Lower leg skin (tissue), 4 donors: Measurements from ENCODE around the gene SMARCA5. TPM values are rescaled to one million over a fixed set of nuclear protein-coding genes. Genes with fewer than 3 reads are reported as not detected.
A peak's percentile ranks its signal among the peaks of the same experiment; 100 is the strongest.

Experiments used
- DNase-seq, 2 donors: peaks; one replicate each; pipeline ENCODE4 v3.0.0-alpha.2; 2019; ENCODE audit warnings: low spot score in 2 of 2
- H3K4me3 ChIP-seq: fragments of 200-600 bp; sonication (generic); 2 replicates; pipeline ENCODE4 v1.5.1; 2017; ENCODE audit warnings: mild to moderate bottlenecking, low read depth; ENCODE audit not compliant: poor library complexity, severe bottlenecking
- CTCF ChIP-seq, 3 donors: fragments of 450-650 bp; IDR thresholded peaks; one replicate each; pipeline ENCODE4 v1.5.1; 2016; ENCODE audit warnings: antibody characterized with exemption in 3 of 3, mild to moderate bottlenecking in 3 of 3, moderate library complexity in 2 of 3
- POLR2A ChIP-seq, 2 donors: fragments of 450-650 bp; IDR thresholded peaks; one replicate each; pipeline ENCODE4 v1.6.1; 2016 to 2017; ENCODE audit warnings: antibody characterized with exemption in 2 of 2, mild to moderate bottlenecking in 1 of 2, moderate library complexity in 1 of 2
- WGBS, 2 donors: methylation state at CpG; one replicate each; pipeline ENCODE4 v1.1.5; 2018; 5-methylcytosine and 5-hydroxymethylcytosine counted together
- intact Hi-C: fragments of 100-400 bp; cut with DNase I; formaldehyde crosslinking; loops from one replicate; pipeline ENCODE4 v1.15.0; 2023; ENCODE audit warnings: low total_unique reads
- total RNA-seq, 4 donors: library from RNA; depleted of rRNA; stranded (reverse); fragments of >200 nt; gene quantifications; one replicate each; pipeline ENCODE4 v1.1.0, GENCODE V29; 2016

Gene SMARCA5
- total RNA-seq, 4 donors from 2014 or later: 13.5 to 55.1 (median 18.7) TPM

- no peak overlapping the region for H3K4me3 ChIP-seq
- no peak for TF ChIP-seq POLR2A (IDR thresholded peaks at IDR 0.05)
- TF ChIP-seq CTCF (IDR thresholded peaks at IDR 0.05): no peak
- DNase-seq: no peak
- intact Hi-C loops: no loop called here
- 89 to 94% methylated on average over 7 of the region's 7 CpGs for WGBS, 2 donors
Observed at GRCh38 chr4:143511906-143512305, 1.6 kb upstream of the SMARCA5 start.

GRCh38 chr4:143512978-143513313 is 556 bp upstream of the SMARCA5 start:
- no peak for DNase-seq
- intact Hi-C loops: no loop called here
- TF ChIP-seq CTCF (IDR thresholded peaks at IDR 0.05) (no peak), POLR2A (IDR thresholded peaks at IDR 0.05) (no peak)
- 1% methylated on average over 18 of the region's 18 CpGs for WGBS, 2 donors
- peak overlapping the region; percentile 98 for H3K4me3 ChIP-seq

GRCh38 chr4:143514169-143514495 is 630 bp downstream of the SMARCA5 start:
- 0% methylated on average over 13 of the region's 13 CpGs for WGBS, 2 donors
- DNase-seq: no peak
- no peak for TF ChIP-seq POLR2A (IDR thresholded peaks at IDR 0.05)
- no peak for TF ChIP-seq CTCF (IDR thresholded peaks at IDR 0.05)
- intact Hi-C loops: no loop called here
- H3K4me3 ChIP-seq: peak overlapping the region; percentile 98

- H3K4me3 ChIP-seq: peak overlapping the region; percentile 98
- no peak for TF ChIP-seq CTCF (IDR thresholded peaks at IDR 0.05)
- no peak for TF ChIP-seq POLR2A (IDR thresholded peaks at IDR 0.05)
- 0 to 1% methylated on average over 18 of the region's 18 CpGs for WGBS, 2 donors
- intact Hi-C loops: no loop called here
- peak; percentile 25 to 87 for DNase-seq
Observed at GRCh38 chr4:143514497-143514896, 995 bp downstream of the SMARCA5 start.

GRCh38 chr4:143514901-143515300 is 1.4 kb downstream of the SMARCA5 start:
- WGBS, 2 donors: 11% methylated on average over 5 of the region's 5 CpGs
- TF ChIP-seq CTCF (IDR thresholded peaks at IDR 0.05) (no peak), POLR2A (IDR thresholded peaks at IDR 0.05) (no peak)
- intact Hi-C loops: no loop called here
- H3K4me3 ChIP-seq: peak overlapping the region; percentile 98
- DNase-seq: no peak

GRCh38 chr4:143515905-143516304 is 2.4 kb downstream of the SMARCA5 start:
- no peak for DNase-seq
- TF ChIP-seq POLR2A (IDR thresholded peaks at IDR 0.05): no peak
- TF ChIP-seq CTCF (IDR thresholded peaks at IDR 0.05): no peak
- intact Hi-C loops: no loop called here
- no peak overlapping the region for H3K4me3 ChIP-seq
